ENCODE results near the gene TEX29.

Gene TEX29

GRCh38 chr13:111383591-111384440, 63.4 kb downstream of the TEX29 start:
- no peak overlapping the region for H3K4me3 ChIP-seq
- H3K27ac ChIP-seq: no peak overlapping the region
- H3K9me3 ChIP-seq (ENCODE audit: low read depth, low read length): no peaks in the 10 kb centered on the region
- H3K9ac ChIP-seq (ENCODE audit: insufficient read length): no peak overlapping the region
- no peaks in the 10 kb centered on the region for H3K36me3 ChIP-seq (ENCODE audit: insufficient read depth, low read length)
- DNase-seq (ENCODE audit: low read depth, low spot score): no peak
- TF ChIP-seq POLR2AphosphoS5 (IDR thresholded peaks at IDR 0.05; ENCODE audit: borderline replicate concordance, low read depth, low read length): no peak

GRCh38 chr13:111384441-111385182, 64.2 kb downstream of the TEX29 start:
- Histone ChIP-seq H3K36me3 (ENCODE audit: insufficient read depth, low read length) (no peaks in the 10 kb centered on the region), H3K4me3 (no peak overlapping the region), H3K27ac (no peak overlapping the region), H3K9ac (ENCODE audit: insufficient read length) (no peak overlapping the region), H3K9me3 (ENCODE audit: low read depth, low read length) (no peaks in the 10 kb centered on the region)
- DNase-seq (ENCODE audit: low read depth, low spot score): no peak
- no peak for TF ChIP-seq POLR2AphosphoS5 (IDR thresholded peaks at IDR 0.05; ENCODE audit: borderline replicate concordance, low read depth, low read length)
- no peak for TF ChIP-seq FOXP2 (optimal IDR thresholded peaks at IDR 0.05; ENCODE audit: control extremely low read depth, extremely low read length, insufficient read depth)
- TF ChIP-seq EZH2 (IDR thresholded peaks at IDR 0.05): no peak

- Histone ChIP-seq H3K9me3 (ENCODE audit: low read depth, low read length) (no peaks in the 10 kb centered on the region), H3K9ac (ENCODE audit: insufficient read length) (no peak overlapping the region), H3K36me3 (ENCODE audit: insufficient read depth, low read length) (no peaks in the 10 kb centered on the region), H3K27ac (no peak overlapping the region), H3K4me3 (no peak overlapping the region)
- TF ChIP-seq FOXP2 (optimal IDR thresholded peaks at IDR 0.05; ENCODE audit: control extremely low read depth, extremely low read length, insufficient read depth) (no peak), POLR2AphosphoS5 (IDR thresholded peaks at IDR 0.05; ENCODE audit: borderline replicate concordance, low read depth, low read length) (no peak), EZH2 (IDR thresholded peaks at IDR 0.05) (no peak)
- DNase-seq (ENCODE audit: low read depth, low spot score): no peak
Observed at GRCh38 chr13:111385183-111385857, 64.9 kb downstream of the TEX29 start.

- no peak overlapping the region for H3K4me3 ChIP-seq
- H3K27ac ChIP-seq: no peak overlapping the region
- H3K9ac ChIP-seq (ENCODE audit: insufficient read length): no peak overlapping the region
- H3K36me3 ChIP-seq (ENCODE audit: insufficient read depth, low read length): no peaks in the 10 kb centered on the region
- DNase-seq (ENCODE audit: low read depth, low spot score): no peak
- no peak for TF ChIP-seq POLR2AphosphoS5 (IDR thresholded peaks at IDR 0.05; ENCODE audit: borderline replicate concordance, low read depth, low read length)
- TF ChIP-seq EZH2 (IDR thresholded peaks at IDR 0.05): no peak
- TF ChIP-seq FOXP2 (optimal IDR thresholded peaks at IDR 0.05; ENCODE audit: control extremely low read depth, extremely low read length, insufficient read depth): no peak
- H3K9me3 ChIP-seq (ENCODE audit: low read depth, low read length): no peaks in the 10 kb centered on the region
Observed at GRCh38 chr13:111387026-111387871, 66.8 kb downstream of the TEX29 start.

- no peaks in the 10 kb centered on the region for H3K9me3 ChIP-seq (ENCODE audit: low read depth, low read length)
- no peak overlapping the region for H3K4me3 ChIP-seq
- no peaks in the 10 kb centered on the region for H3K36me3 ChIP-seq (ENCODE audit: insufficient read depth, low read length)
- no peak overlapping the region for H3K27ac ChIP-seq
- no peak overlapping the region for H3K9ac ChIP-seq (ENCODE audit: insufficient read length)
- DNase-seq (ENCODE audit: low read depth, low spot score): no peak
- TF ChIP-seq EZH2 (IDR thresholded peaks at IDR 0.05) (no peak), FOXP2 (optimal IDR thresholded peaks at IDR 0.05; ENCODE audit: control extremely low read depth, extremely low read length, insufficient read depth) (no peak), POLR2AphosphoS5 (IDR thresholded peaks at IDR 0.05; ENCODE audit: borderline replicate concordance, low read depth, low read length) (no peak)
Observed at GRCh38 chr13:111387945-111388600, 67.6 kb downstream of the TEX29 start.

- no peak overlapping the region for H3K9ac ChIP-seq (ENCODE audit: insufficient read length)
- TF ChIP-seq POLR2AphosphoS5 (IDR thresholded peaks at IDR 0.05; ENCODE audit: borderline replicate concordance, low read depth, low read length) (no peak), EZH2 (IDR thresholded peaks at IDR 0.05) (no peak), FOXP2 (optimal IDR thresholded peaks at IDR 0.05; ENCODE audit: control extremely low read depth, extremely low read length, insufficient read depth) (no peak)
- no peaks in the 10 kb centered on the region for H3K9me3 ChIP-seq (ENCODE audit: low read depth, low read length)
- no peak for DNase-seq (ENCODE audit: low read depth, low spot score)
- H3K36me3 ChIP-seq (ENCODE audit: insufficient read depth, low read length): no peaks in the 10 kb centered on the region
- H3K4me3 ChIP-seq: no peak overlapping the region
- H3K27ac ChIP-seq: no peak overlapping the region
Observed at GRCh38 chr13:111388851-111389500, 68.5 kb downstream of the TEX29 start.

All from SK-N-MC (cell line).